ENCODE results near the gene LRCH3.

DNA sequence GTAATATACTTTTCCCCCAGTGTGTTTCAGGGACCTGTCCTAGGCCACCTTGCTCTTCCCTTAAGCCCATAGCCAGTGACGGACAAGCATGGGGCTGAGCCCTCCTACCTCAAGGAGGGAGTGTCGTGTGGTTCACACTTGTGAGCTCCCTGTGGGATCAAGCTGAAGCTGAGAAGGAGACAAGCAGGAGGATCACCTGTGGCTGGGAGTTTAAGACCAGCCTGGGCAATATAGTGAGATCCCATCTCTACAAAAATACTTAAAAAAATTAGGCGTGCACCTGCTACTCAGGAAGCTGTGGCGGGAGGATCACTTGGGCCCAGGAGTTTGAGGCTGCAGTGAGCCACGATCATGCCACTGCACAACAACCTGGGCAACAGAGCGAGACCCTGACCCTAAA, 82.3 kb downstream of the LRCH3 start:
- TF ChIP-seq TCF7 (CRISPR knock-in tag; IDR thresholded peaks at IDR 0.05; ENCODE audit: low read depth) = no peak
- TF ChIP-seq, protein P1, sequence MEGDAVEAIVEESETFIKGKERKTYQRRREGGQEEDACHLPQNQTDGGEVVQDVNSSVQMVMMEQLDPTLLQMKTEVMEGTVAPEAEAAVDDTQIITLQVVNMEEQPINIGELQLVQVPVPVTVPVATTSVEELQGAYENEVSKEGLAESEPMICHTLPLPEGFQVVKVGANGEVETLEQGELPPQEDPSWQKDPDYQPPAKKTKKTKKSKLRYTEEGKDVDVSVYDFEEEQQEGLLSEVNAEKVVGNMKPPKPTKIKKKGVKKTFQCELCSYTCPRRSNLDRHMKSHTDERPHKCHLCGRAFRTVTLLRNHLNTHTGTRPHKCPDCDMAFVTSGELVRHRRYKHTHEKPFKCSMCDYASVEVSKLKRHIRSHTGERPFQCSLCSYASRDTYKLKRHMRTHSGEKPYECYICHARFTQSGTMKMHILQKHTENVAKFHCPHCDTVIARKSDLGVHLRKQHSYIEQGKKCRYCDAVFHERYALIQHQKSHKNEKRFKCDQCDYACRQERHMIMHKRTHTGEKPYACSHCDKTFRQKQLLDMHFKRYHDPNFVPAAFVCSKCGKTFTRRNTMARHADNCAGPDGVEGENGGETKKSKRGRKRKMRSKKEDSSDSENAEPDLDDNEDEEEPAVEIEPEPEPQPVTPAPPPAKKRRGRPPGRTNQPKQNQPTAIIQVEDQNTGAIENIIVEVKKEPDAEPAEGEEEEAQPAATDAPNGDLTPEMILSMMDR (IDR thresholded peaks at IDR 0.05) = no peak
- TF ChIP-seq HMGA2 (CRISPR knock-in tag; IDR thresholded peaks at IDR 0.05) = no peak
- TF ChIP-seq TEAD4 (CRISPR knock-in tag; IDR thresholded peaks at IDR 0.05) = no peak
- TF ChIP-seq IRF1 (CRISPR knock-in tag; IDR thresholded peaks at IDR 0.05) = no peak

Data from WTC11 (cell line).